Measurements from ENCODE around the gene THAP11.
A peak's percentile ranks its signal among the peaks of the same experiment; 100 is the strongest.

Gene THAP11

DNA sequence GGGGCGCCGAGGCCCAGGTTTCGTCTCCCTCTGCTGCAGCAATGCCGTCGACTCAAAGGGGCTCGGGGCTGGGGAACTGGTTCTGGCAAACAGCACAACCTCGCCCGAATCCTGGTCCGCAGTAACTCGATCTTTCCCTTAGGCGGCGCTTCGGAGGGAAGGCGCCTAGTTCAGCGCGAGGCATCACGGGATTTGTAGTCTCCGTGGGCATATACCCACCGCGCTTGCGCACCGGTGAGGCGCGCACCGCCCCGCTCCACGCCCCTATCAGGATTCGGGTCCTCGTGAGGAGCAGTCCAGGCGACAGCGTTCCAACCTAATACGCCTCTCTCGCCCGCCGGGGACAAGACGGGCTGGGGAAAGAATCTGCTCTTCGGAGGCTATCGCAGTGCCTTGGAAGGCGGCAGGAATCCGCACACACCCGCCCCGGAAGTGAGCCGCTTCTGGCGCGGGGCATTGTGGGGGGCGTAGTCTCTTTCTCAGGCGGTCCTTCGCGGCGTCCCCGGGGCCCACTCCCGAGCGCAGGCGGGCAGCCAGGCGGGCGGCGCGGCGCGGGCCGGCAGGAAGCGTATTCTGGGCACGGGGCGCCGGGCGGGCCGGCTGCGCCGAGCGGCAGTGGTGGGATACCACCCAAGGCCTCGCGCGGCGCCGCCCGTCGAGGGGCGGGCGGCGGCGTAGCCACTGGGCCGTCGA lies at the start of gene THAP11:
TSS of gene THAP11 (plus strand) at position 505 of the 693 bp plus-strand sequence. CDS start 235 bp downstream, outside the sequence.
- peak; percentile 92 to 94 for DNase-seq (ENCODE audit: low read depth in 1 of 2, low spot score in 1 of 2)

DNA sequence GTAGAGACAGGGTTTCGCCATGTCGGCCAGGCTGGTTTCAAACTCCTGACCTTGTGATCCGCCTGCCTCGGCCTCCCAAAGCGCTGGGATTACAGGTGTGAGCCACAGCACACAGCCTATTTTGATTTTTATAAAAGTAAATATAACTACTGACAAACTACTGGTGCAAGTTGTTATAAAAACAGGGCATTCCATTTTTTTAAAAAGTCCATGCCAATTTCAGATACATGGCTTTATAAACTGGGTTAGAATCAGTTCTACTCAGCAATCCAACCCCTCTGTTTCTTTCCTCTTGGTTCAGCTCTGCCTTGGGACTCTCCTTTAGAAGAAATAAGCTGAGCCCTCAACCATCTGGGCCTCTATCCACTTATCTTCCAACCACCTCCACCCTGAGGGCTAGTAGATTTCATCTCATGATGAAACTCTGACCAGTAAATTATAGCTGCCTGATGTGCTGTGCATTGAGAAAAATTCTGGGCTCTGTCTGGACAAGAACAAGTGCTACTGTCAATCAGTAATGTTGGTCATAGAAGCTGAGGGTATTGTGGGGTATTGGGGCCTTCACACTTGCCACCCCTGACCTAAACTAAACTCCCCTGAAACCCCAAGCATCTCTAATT lies 45.9 kb upstream of the THAP11 start:
- no peak for DNase-seq (ENCODE audit: low read depth in 1 of 2, low spot score in 1 of 2)

DNA sequence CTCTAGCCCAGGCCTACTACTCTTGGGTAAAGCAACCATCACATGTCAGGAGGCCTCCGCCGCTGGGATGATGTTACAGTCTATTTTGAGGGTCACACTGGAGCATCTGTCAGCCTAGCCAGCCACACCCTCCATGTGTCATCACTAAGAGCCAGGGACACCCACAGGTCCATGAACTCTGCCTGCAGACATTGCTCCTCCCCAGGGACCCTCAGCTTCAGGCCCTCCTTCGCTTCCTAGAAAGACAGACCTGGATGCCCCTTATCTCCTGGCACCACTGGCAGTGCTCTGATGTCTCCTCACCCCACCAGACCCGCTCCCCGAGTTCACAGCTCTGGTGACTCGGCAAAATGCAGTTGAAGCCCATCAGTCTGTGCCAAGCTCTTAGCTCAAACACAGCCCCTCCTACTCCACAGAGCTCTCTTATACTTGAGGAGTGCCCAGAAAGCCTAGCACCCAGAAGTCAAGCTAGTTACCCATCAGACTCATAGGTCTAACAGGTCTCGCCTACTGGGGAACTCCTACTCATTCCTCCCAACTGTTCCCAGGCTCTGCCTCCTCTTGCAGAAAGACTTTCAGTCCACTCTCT lies 41.7 kb upstream of the THAP11 start:
- no peak for DNase-seq (ENCODE audit: low read depth in 1 of 2, low spot score in 1 of 2)

DNA sequence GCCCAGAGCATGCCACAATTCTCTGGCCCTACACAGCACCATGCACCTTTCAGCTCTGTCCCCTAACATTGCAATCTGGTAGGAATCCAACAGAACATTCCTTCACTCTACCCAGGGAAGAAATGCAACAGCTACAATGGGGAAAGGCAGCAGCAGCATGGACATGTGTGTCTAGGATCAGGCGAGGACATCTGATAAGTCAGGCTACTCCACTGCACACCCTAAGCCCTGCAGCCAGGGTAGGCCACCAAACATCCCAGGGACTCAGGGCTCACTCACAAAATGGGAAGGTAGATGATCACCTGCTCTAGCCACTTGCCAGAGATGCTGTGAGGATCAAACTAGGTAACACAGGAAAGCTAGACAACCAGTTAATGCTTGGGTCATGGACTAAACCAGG lies 40.9 kb upstream of the THAP11 start:
- DNase-seq (ENCODE audit: low read depth in 1 of 2, low spot score in 1 of 2) = no peak

DNA sequence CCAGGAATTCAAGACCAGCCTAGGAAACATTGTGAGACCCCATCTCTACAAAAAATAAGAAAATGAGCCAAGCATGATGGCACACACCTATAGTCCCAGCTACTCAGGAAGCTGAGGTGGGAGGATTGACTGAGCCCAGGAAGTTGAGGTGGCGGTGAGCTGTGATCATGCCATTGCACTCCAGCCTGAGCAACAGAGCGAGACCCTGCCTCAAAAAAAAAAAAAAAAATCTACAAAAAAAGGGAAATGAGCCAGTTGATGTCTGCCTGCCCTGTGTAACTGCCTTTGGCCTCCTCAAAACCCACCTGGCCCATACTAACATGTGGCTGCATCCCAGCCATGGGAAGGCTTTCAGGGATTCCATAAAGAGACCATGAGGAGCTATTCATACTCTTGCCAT lies 40.2 kb upstream of the THAP11 start:
- DNase-seq (ENCODE audit: low read depth in 1 of 2, low spot score in 1 of 2) = no peak

DNA sequence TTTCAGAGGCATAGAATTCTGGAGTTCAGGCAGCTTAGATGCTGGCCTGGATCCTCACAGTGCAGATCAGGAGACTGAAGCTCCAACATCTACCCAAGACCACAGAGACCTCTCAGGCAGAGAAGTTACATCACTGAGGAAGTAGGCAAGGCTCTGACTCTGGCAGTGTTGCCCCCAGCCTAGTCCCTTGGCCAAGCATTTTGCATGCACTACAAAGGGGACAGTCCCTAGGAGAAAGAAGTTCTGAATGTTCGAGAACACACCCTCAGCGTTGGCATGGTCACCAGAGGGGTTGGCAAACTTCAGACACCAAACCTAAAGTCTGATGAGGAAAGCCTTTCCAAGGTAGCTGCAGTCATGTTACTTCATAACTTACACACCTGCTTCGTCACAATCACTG lies 38.2 kb upstream of the THAP11 start:
- DNase-seq (ENCODE audit: low read depth in 1 of 2, low spot score in 1 of 2) = no peak

DNA sequence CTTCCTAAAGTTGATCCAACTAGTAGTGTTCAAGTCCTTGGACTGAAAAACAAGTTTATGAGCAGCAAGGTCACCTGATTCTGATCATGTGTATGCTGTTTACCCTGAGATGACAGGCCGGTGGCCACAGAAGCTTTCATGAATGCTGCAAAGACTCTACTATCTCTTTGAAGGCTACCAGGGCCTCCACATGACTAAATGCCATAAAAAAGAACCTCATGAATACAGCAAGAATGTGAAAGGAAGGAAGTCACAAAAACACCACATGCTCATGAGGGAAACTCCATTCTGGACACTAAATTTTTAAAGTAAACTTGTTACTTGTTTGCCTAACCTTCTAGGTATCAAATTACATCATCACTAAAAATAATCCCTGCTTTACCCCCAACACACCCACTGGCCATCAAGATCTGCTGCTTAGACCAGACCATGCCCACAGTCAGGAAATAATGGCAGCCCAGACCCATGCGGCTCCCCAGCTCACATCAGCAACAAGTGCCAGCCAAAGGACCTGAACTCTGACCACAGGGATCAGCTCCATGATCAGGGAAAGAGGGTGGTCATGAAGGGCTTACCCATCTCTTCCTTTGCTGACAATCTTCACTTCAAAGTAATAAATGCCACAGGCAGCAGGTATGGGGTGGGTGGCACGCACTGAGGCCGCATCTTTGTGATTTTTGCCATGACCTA lies 37.1 kb upstream of the THAP11 start:
- DNase-seq (ENCODE audit: low read depth in 1 of 2, low spot score in 1 of 2) = no peak

DNA sequence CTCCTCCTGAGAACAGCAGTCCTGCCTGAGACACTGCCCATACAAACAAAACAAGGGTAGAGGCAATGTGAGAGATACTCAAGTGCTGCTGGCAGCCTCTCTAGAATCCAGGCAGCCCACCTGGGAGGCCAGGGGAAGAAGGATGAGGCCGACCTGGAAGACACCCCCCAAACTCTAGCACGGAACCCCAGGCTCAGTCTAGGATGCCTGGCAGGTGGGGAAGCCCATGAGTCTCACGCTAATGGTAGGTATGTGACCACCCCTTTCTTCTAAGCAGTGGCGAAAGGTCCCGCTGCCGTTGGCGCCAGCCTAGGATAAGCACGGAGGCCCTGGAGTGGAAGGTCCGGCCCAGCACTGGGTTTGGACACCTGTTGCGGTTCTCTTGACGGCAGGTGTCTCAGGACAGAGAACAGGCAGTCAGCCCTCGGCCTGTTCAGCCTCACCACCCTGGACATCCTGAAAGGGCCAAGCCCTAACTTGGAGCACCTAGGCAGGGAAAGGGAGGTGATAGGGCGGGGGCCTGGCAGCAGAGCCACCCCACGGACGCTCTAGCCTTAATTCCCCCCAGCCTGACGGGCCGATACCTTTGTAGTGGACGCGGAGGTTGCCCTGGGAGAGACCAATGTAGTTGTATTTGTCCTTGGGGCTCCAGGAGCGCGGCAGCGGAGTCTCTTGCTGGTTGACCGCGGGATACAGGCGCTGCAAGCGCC lies 36.2 kb upstream of the THAP11 start:
- no peak for DNase-seq (ENCODE audit: low read depth in 1 of 2, low spot score in 1 of 2)

DNA sequence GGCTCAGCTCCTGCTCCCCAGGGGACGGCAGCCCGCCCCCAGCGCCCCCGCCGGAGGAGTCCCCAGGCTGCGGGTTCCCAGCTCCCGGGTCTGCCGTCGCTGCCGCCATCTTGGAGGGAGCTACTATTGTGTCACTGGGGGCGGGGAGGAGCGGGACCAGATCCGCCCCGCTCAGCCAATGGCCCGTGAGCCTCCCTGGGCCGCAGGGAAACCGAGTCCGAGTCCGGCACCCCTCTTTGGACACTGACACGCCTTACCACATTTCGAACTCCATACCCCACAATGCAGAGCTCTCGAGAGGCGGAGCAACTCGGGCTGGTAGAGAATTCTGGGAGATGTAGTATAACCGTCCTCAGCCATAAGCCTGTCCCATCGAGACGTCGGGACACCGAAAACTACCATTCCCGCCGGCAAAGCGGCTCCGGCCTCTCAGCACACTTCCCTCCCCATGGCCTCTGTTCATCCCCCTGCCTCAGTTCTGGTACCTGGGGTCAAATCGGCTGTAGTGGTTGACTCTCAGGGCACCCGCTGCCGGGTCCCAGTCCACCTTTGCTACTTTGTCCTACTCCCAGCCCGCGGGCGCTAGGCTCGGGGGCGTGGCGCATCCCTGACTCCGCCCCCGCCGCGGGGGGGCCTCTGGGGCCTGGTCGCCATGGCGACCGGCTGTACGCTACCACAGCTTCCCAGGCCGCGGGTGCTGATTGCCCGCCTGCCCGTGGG lies 35.5 kb upstream of the THAP11 start, which contains the start of the genes RANBP10 and TSNAXIP1:
TSS of gene RANBP10 (minus strand) at position 133 of the 720 bp plus-strand sequence. CDS start at position 109, 24 bp downstream.
TSS of gene TSNAXIP1 (plus strand) at position 462 of the 720 bp plus-strand sequence. CDS start 261 bp downstream, outside the sequence.
- DNase-seq (ENCODE audit: low read depth in 1 of 2, low spot score in 1 of 2) = peak; percentile 84 to 97

DNA sequence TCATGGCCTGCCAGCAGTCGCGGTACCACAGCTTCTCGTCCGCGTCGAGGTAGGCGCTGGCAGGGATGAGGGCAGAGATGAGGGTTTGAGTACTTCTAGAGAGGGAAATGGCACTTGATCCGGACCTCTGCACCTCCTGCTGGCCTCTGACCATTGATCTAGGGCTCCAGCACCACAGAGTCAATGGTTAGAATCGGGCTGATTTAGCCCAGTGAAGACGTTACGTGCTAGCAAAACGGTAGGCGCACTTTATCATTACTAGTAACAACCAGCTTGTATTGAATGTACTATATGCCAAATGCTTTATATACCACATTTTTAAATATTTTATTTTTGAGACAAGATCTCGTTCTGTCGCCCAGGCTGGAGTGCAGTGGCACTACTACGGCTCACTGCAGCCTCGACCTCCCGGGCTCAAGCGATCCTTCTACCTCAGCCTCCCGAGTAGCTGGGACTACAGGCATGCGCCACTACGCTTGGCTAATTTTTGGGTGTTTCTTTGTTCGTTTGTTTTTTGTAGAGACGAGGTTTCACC lies 34.9 kb upstream of the THAP11 start:
- DNase-seq (ENCODE audit: low read depth in 1 of 2, low spot score in 1 of 2) = no peak

DNA sequence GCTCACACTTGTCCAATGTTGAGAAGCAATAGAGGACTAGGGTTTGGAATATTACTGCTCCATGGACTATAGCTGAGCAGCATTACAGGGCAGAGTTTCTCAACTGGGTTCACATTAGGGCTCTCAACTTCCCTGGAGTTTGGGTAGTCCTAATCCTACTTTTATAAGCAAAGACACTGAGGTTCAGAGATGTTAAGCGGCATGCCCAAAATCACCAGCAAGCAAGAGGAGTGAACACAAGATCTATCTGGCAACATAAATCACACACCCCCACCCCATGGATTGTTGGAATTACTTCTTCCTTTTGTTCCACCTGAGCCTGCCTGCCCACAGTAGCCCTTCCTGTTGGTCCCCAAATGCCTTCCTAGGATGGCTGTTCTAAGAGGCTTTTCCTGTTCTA lies 30.2 kb upstream of the THAP11 start:
- no peak for DNase-seq (ENCODE audit: low read depth in 1 of 2, low spot score in 1 of 2)

DNA sequence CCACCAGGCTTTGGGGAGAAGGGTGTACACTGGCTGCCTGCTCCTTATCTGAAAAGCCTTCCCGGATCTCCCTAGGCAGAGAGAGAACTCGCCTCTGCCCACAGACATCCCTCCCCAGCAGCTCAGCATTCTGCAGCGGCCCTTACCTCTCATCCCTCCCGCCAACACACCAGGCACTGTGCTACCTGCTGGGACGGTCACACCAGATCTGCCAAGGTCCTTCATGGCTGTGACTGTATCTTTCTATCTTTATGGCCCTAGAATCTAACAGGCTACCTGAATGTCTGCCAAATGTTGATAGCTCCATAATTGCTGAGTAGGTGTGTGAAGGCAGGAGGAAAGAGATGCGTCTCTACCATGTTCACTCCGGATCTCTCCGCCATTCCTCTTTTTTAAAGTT lies 27.6 kb upstream of the THAP11 start:
- no peak for DNase-seq (ENCODE audit: low read depth in 1 of 2, low spot score in 1 of 2)

DNA sequence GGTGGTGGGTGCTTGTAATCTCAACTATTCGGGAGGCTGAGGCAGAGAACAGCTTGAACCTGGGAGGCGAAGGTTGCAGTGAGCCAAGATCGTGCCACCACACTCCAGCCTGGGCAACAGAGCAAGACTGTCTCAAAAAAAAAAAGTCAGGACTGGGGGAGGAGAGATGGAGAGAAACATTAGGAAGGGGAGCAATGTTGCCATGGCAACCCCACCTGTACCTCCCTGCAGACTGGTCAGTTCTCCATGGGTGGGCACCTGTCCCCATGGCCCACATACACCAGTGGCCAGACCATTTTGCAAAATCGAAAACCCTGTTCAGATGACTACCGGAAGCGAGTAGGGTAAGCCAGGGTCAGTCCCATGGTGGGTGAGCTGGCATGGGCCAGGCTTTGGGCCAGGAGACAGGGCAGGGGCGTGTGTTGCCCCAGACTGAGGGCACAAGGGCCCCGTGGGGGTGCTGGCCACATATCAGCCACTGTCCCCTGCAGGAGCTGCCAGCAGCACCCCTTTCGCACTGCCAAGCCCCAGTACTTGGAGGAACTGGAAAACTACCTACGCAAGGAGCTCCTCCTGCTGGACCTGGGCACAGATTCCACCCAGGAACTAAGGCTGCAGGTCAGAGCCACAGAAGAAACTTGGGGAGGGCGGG lies 21.4 kb upstream of the THAP11 start:
- no peak for DNase-seq (ENCODE audit: low read depth in 1 of 2, low spot score in 1 of 2)

DNA sequence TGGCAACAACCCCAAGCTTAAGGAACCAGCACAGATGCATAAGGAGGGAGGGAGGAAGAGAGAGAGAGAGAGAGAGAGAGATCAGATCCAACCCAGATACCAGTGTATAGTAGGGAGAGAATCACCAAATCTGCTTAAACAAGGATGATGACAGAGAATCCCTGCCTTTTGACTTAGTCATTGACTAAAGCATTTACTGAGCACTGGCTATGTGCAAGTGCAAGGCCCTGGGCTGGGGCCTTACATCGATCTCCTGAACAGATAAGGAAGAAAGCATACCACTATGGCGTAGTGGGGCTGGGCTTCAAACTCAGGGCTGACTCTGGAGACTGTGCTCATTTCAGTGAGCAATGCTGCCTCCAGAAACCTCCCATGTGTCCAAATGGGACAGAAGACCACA lies 19.6 kb upstream of the THAP11 start:
- no peak for DNase-seq (ENCODE audit: low read depth in 1 of 2, low spot score in 1 of 2)

DNA sequence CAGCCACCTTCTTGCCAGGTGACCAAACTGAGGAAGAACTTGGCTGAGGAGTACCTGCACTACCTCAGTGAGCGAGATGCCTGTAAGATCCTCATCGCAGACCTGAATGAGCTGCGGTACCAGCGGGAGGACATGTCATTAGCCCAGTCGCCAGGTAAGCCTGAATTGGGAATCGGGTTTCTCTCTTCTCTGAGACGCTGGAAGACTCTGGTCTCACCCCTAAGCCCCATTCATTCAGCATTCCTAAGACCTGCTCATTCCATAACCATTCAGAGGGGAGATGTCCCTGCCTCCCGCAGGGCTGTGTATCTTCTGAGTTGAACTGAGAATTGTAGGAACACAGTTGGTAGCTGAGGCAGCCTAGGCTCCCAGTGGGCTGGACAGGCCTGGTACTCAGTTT lies 17.0 kb upstream of the THAP11 start:
- DNase-seq (ENCODE audit: low read depth in 1 of 2, low spot score in 1 of 2) = no peak

DNA sequence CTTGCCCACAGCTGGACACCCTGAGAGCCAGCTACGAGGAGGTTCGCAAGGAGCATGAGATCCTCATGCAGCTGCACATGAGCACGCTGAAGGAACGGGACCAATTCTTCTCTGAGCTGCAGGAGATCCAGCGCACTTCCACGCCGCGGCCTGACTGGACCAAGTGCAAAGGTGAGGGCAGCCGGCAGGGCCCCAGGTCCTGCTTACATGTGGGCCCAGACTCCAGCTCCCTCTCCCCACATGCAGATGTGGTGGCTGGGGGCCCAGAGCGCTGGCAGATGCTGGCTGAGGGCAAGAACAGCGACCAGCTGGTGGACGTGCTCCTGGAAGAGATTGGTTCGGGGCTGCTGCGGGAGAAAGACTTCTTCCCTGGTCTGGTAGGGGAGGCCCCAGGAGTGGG lies 16.2 kb upstream of the THAP11 start:
- no peak for DNase-seq (ENCODE audit: low read depth in 1 of 2, low spot score in 1 of 2)

DNA sequence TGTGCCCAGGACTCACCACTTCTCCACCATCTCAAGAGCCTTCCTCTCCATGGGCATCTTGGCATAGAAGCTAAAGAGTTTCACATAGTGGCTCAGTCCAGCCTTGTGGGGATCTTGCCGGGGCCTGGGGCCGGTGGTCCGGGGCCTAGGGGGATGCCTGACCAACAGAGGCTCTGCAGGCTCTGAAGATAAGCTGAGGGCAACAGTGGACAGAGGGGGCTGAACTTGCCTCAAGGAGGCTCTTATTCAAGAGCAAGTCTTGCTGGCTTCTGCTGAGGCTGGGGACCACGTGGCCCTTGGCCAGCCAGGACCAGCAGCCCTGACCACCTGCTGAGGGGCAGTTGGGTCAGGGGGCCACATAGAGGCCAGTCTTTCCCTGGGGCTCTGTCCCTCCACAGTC lies 13.5 kb upstream of the THAP11 start:
- no peak for DNase-seq (ENCODE audit: low read depth in 1 of 2, low spot score in 1 of 2)

DNA sequence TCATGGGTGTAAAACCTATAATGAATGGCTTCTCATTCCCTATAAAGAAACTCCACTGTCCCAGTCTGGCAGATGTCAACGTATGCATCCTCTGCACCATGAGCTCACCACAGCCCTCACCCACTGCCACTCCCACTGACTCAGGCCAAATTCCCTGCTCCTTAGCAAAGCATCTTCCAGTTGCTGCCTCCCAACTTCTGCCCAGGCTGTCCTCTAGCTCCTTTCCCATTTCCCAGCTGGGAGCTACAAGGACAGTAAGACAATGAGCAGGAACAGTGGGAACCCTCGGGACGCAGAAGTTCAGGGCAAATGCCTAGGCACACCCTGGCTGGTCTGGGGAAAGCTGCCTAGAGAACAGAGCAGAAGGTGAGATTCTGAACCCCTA lies 9.1 kb upstream of the THAP11 start:
- no peak for DNase-seq (ENCODE audit: low read depth in 1 of 2, low spot score in 1 of 2)

DNA sequence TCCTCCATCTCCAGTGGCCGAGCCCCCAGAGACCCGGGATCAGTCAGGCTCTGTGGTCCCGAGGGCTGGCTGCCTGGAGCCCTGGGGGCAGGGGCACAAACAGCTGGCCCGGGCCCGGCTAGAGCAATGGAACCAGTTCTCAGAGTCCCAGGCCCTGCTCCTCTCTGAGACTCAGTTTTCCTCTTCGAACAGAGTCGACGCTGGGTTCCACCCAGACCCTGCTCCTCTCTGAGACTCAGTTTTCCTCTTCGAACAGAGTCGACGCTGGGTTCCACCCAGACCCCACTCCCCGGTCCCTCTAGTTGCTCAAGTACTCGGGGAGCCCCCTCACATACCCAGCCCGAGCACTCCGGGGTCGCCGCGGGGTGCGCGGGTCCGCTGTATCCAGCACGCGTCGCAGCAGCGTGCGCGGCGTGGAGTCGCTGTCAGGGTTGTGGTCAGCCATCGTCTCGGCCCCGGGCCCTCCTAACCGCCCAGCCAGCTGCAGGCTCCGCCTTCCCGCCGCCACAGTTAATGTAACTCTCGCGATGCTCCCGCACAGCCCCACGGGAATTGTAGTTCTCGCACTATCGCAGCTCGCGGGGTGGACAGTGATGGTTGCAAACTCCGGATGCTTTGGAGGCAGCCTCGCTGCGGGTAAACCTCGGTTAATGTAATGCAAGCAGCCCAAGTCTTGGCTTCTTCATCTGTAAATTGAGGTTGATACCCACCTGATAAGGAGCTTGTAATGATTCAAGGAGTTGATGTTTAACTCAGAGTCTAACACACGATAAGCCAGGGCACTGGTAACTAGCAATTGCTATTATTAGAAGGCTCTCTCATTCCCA lies 8.5 kb upstream of the THAP11 start:
- DNase-seq (ENCODE audit: low read depth in 1 of 2, low spot score in 1 of 2) = peak; percentile 86 to 89
